HG02798 (cell line): ENCODE data around the gene CTNNA1.
"Not testable (repeated sequence)": the region's sequence is repeated elsewhere in the genome, so short reads cannot be mapped to it uniquely, and the experiment has no call there.

ENCODE experiments used
- ATAC-seq: cut with Tn5 transposase; IDR thresholded peaks from one replicate; pipeline ENCODE4 v1.9.1; 2021; ENCODE audit warnings: mild to moderate bottlenecking; ENCODE audit not compliant: unreplicated experiment, poor library complexity

CTNNA1 gene

DNA sequence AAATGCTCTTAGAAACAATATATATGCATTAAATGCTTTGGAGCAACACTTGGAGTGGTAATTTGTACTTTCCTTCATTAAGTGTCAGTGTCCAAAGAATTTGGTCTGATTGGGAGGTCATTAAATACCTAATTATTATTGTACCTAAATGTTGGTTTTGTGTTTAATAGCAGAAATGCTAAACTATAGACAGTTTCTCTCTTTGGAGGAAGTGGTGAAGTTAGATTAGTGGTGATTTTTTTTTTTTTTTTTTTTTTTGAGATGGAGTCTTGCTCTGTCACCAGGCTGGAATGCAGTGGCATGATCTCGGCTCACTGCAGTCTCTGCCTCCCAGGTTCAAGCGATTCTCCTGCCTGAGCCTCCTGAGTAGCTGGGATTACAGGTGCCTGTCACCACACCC, 168.1 kb downstream of the CTNNA1 start:
- not testable (repeated sequence) for ATAC-seq

- ATAC-seq: no peak
Measured at GRCh38 chr5:138922494-138922893, 169.3 kb downstream of the CTNNA1 start.

DNA sequence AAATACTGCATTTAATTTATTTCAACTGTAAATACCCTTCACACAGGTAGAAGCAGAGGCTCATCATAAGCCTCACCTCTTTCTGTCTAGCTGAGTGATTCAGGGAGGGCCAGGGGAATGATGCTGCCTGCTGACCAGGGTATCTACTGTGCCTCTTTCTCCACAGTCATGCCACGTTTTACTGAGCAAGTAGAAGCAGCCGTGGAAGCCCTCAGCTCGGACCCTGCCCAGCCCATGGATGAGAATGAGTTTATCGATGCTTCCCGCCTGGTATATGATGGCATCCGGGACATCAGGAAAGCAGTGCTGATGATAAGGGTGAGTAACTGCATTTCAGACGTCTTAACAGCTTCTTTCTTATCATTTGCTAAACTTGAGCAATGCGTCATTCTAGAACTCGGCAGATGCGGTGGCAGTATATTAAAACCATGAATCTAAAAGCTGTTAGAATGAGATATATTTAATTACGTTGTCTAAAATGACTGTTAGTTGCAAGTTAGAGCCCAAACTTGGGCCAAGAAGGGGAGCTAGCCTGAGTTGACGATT, 171.9 kb downstream of the CTNNA1 start:
- no peak for ATAC-seq

DNA sequence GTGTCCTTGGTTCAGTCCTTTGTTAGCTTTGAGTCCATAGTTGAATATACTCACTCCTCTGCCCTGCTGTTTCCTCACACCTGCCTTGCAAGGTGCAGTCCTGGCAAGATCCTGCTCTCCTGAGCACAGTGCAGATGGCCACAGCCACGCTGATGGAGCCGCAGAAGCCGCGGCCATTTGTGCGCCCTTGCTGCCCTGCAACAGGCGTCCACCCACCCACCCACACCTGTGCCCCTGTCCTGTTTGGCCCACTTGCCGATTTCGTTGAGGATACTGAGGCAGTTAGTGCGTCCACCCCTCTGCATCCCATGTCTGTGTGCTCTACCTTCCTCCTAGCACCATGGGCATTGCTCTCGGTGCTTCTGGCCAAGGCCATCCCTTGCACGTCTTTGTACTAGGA, 173.0 kb downstream of the CTNNA1 start:
- ATAC-seq: no peak

- no peak for ATAC-seq
Measured at GRCh38 chr5:138926688-138927448, 173.6 kb downstream of the CTNNA1 start.

DNA sequence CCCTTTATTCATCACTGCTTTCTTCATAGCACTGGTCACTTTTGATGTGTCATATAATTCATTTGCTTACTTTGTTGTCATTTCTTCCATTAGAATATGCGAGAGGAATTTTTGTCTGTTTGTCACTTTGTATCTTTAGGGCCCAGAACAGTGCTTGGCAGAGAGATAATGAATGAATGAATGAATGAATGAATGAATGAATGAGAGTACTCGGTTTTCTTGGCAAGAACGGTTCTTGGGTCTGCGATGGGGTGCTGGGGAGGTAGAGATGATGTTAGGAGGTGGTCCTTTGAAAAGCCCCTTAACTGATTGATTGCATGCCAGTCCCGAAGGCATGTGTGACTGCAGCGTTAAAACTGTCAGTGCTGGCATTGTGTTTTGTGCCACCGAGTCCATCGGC, 174.3 kb downstream of the CTNNA1 start:
- no peak for ATAC-seq

- no peak for ATAC-seq
Measured at GRCh38 chr5:138927979-138928378, 174.8 kb downstream of the CTNNA1 start.

- ATAC-seq: no peak
Measured at GRCh38 chr5:138929571-138929955, 176.3 kb downstream of the CTNNA1 start.

DNA sequence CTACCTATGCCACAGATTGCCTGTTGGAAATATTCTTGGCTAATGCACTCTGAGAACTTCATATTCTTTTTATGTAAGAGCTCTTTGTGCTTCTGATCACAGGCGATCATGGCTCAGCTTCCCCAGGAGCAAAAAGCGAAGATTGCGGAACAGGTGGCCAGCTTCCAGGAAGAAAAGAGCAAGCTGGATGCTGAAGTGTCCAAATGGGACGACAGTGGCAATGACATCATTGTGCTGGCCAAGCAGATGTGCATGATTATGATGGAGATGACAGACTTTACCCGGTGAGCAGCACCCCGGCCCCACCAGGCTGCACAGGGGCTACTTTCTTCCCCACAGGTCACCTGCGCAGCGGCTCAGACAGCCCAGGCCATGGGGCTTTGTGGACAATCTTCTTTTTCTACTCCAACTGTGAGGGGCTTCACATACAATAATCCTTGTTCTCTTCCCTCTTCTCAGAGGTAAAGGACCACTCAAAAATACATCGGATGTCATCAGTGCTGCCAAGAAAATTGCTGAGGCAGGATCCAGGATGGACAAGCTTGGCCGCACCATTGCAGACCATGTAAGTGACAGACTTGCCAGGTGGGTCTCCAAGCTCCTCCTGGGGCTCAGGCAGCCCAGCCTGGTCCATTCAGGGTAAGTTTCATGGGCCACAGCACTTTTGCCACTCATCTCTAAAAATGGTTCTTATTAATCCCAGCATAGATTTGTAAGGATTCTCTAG, 177.3 kb downstream of the CTNNA1 start:
- no peak for ATAC-seq

- ATAC-seq: no peak
Measured at GRCh38 chr5:138932171-138932810, 179.1 kb downstream of the CTNNA1 start.

GRCh38 chr5:138933522-138934290, 180.5 kb downstream of the CTNNA1 start:
- no peak for ATAC-seq

DNA sequence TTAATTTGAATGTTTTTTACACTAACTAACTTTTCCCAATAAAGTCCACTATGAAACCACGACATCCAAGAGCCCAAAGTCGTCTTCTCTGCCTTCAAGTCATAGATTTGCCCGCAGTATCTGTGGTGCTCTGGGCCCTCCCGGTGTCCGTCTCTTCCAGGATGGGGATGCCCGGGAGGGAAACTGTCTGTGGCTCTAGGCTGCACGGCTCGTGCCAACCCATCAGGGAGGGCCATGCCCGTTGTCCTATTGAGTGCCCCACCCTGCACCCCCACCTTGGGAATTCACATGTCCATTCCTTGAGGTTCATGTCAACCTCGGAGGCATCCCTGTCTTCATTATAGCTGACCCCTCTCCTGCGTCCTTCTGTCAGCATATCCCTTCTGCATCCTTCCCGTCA, 181.7 kb downstream of the CTNNA1 start:
- ATAC-seq: no peak

DNA sequence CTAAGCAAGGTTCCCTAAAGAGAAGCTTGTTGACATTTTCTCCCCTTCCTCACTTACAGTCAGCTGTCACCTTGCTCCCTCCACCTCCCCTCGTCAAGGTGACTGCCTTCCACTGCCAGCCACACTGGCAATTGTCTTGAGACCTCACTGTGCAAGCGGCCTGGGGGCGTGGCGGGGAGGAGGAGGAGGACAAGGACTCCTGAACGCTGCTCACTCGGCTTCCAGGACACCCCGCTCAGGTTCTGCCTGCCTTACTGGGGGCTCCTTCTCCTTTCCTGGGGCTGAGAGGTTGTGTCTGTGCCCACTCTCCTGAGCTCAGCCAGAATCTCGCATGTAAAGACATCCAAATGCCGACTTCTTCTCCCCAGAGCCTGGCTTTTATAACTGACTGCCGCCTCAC, 182.2 kb downstream of the CTNNA1 start:
- ATAC-seq: no peak

GRCh38 chr5:138936225-138936967, 183.2 kb downstream of the CTNNA1 start:
- no peak for ATAC-seq

DNA sequence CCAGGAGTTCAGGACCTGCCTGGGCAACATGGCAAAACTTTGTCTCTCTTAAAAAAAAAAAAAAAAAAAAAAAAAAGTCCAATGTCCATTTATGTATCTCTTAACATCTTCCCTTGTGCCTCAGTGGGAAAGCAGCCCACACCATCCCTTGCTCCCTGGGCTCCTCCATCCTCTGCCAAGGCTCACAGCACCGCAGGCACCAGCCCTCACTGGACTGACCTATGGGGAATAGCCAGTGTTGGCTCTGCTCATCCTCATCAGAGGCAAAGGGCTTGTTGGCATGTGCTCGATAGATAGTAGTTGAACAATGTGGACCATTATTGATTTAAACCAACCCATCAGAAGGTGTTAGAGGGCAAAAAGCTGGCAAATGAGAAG, 183.7 kb downstream of the CTNNA1 start:
- no peak for ATAC-seq

DNA sequence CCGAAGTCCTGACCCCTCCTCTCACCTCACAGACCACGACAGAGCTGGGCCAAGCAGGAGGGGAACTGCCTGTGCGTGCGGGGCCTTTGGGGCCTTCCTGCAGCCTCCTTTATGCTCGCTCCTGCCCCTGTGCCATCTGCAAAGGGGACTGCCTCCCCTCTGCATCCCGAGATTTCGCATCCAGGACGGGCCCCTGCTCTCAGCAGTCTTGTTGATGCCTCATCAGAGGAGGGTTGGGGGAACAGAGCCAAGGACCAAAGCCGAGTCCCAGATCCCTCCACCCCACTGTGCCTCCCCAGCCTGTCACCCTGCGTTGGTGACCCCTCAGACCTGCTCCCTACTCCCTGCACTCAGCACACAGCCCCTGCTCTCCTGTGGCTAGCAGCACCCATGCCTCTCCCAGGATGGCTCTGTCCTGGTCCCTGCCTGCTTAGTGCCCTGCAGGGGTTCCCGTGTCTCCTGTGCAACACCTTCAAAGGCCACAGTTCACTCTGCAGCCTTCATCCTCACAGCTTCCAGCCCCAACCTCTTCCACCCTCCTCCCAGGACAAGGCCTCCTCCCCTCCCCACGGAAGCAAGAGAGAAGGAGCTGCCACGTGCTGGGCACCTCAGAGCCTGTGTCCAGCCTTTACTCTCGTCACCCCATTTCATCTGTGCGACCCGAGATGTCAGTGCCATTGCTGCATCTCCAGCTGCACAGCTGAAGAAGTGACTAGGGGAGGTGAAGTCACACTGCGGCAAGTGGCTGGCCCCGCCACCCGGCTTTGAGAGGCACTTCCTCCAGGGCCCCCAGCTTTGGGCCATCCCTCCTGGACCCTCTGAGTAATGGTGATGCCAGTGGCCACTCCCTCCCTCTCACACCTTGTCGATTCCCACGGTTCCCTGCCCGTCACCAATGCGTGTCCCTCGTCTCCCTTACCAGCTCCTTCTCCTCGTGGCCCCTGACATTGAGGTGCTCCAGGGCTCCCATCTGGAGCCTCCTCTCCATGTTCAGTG, 184.5 kb downstream of the CTNNA1 start:
- no peak for ATAC-seq

DNA sequence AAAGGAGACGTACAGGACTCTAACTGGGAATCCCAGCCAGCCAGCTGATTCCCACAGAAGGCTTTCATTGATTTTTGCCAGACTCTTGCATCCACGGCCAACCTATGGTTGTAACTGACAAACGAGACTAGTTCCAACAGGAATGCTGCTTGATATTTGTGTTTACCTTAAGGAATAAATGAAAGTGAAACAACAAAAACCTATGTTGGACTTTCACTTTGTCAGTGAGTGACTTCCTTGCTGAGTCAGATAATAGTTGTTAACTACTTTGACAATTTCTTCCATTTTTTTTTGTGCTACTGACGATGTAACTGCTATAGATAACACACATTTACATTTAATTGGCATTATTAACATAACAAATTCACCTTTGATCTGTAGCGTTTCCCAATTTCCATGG, 185.3 kb downstream of the CTNNA1 start:
- no peak for ATAC-seq

DNA sequence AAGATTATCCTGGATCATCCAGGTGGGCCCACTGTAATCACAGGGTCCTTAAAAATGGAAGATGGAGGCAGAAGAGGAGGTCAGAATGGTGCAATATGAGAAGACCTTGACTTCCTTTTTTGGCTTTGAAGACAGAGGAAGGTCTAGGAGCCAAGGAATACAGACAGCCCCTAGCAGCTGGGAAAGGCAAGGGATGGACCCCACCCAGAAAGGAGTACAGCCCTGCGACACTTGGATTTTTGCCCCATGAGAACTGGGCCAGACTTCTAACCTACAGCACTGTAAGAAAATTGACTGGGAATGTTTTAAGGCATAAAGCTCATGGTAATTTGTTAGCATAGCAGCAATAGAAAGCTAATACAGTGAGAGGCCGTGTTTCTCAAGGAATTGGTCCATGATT, 188.8 kb downstream of the CTNNA1 start:
- no peak for ATAC-seq

- no peak for ATAC-seq
Measured at GRCh38 chr5:138942861-138943260, 189.6 kb downstream of the CTNNA1 start.
